ENCODE data around the gene ALKBH3. TPM values are rescaled to one million over a fixed set of nuclear protein-coding genes. Genes with fewer than 3 reads are reported as not detected.

The ALKBH3 gene
- total RNA-seq, 1 donor from 2014 or later = 27.7 TPM

DNA sequence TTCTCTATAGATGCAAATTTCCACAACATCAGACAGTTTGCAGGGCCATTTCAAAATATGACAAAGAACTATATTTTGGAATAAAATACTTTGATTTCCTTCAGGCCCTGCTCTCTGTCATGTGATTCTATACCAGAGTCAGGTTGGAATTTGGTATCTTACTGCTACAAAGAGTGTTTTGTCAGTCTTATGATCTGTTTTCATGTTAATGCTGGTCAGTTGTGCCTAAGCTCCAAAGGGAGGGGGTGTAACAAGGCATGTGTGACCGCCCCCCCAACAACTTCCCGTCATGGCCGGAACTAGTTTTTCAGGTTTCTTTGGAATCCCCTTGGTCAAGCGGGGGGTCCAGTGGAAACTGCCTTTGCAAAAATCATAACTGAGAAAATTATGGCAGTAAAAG is 76.9 kb downstream of the ALKBH3 start:
- Histone ChIP-seq H3K4me3 (no peak overlapping the region), H3K27ac (no peak overlapping the region), H3K4me1 (no peaks in the 10 kb centered on the region), H3K9me3 (no peaks in the 10 kb centered on the region), H3K27me3 (no peaks in the 10 kb centered on the region), H3K36me3 (no peaks in the 10 kb centered on the region)
- DNase-seq (no peak), ATAC-seq (no peak)
- intact Hi-C loops (cut with DNase I) = no loop called here
- TF ChIP-seq, protein P1, sequence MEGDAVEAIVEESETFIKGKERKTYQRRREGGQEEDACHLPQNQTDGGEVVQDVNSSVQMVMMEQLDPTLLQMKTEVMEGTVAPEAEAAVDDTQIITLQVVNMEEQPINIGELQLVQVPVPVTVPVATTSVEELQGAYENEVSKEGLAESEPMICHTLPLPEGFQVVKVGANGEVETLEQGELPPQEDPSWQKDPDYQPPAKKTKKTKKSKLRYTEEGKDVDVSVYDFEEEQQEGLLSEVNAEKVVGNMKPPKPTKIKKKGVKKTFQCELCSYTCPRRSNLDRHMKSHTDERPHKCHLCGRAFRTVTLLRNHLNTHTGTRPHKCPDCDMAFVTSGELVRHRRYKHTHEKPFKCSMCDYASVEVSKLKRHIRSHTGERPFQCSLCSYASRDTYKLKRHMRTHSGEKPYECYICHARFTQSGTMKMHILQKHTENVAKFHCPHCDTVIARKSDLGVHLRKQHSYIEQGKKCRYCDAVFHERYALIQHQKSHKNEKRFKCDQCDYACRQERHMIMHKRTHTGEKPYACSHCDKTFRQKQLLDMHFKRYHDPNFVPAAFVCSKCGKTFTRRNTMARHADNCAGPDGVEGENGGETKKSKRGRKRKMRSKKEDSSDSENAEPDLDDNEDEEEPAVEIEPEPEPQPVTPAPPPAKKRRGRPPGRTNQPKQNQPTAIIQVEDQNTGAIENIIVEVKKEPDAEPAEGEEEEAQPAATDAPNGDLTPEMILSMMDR (IDR thresholded peaks at IDR 0.05) = no peak

DNA sequence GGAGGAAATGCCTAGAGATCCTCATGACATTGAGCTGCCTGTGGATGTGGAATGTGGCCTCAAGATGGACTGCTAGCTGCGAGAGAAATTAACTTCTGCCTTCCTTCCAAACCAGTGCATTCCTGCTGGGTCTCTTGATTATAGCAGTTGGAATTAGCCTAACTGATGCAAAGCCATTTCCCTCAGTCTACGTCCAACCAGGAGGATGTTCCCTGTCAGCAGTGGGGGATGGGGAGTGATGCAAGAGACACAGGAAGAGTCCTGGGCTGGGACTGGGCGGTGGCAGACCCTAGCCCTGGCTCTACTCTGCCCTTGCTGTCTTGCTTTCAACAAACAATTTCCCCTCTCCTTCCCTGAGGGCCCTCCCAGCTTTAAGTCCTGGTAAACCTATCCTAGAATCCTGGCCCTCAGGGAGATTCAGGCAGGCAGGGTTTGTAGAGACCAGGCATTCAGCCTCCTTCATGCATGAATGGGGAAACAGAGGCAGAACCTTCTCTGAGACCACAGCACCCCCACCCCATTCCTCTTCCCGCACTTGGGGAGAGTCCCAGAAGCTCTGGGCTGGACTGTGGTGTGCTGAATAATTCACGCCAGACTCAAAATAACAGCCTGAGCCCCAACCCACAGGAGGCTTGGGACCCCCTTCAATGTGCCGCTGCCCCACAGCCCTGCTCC is 78.8 kb downstream of the ALKBH3 start:
- Histone ChIP-seq H3K4me1 (peaks cover 5% of the 10 kb centered on the region), H3K27me3 (no peaks in the 10 kb centered on the region), H3K4me3 (no peak overlapping the region), H3K27ac (no peak overlapping the region), H3K36me3 (no peaks in the 10 kb centered on the region), H3K9me3 (no peaks in the 10 kb centered on the region)
- intact Hi-C loops (cut with DNase I) = no loop called here
- peak; percentile 25 for ATAC-seq
- no peak for DNase-seq
- TF ChIP-seq, protein P1 (IDR thresholded peaks at IDR 0.05) = no peak

DNA sequence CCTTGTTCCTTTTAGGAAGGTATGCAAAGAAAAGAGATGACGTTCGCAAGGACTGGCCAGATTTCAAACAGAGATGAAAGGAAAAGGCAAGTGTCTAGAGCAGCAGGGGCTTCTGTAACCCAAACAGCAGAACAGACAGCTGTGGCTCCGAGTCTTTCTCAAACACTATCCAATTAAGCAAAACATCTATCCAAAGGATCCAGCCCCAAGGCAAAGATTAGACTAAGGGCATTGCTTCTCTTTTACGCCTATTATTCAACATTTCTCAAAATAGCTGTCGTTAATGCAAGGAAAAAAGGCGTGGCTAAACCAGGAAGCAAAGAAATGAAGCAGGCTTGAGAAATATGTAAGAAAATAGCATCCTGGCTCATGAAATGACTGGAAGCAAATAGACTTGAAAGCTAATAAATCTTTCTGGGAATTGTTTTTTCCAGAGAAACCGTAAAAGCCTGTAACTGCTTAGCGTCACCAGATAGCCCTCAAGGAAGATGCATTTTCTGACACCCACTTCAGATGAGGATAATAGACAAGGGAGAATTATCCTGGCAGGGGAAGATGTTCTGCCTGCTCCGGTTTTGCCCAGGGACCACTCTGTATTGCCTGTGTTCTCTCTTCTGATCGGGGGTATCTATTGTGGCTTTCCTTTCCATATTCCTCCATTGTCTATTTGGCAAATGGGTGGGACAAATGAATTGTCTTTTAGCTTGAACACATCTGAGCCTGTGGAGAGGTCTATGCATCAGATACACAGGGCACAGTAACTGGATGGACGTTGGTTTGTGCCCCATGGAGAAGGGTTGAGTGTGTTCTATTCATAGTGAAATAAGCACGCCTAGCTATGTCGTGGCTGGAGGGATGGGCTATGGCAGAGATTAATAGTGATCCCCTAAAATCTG is 82.0 kb downstream of the ALKBH3 start:
- DNase-seq = no peak
- no peaks in the 10 kb centered on the region for H3K27me3 ChIP-seq
- H3K4me3 ChIP-seq = no peak overlapping the region
- peaks cover 5% of the 10 kb centered on the region for H3K4me1 ChIP-seq
- TF ChIP-seq, protein P1 (IDR thresholded peaks at IDR 0.05) = no peak
- intact Hi-C loops (cut with DNase I) = no loop called here
- no peaks in the 10 kb centered on the region for H3K9me3 ChIP-seq
- H3K36me3 ChIP-seq = no peaks in the 10 kb centered on the region
- peak overlapping the region; percentile 8 for H3K27ac ChIP-seq
- no peak for ATAC-seq

DNA sequence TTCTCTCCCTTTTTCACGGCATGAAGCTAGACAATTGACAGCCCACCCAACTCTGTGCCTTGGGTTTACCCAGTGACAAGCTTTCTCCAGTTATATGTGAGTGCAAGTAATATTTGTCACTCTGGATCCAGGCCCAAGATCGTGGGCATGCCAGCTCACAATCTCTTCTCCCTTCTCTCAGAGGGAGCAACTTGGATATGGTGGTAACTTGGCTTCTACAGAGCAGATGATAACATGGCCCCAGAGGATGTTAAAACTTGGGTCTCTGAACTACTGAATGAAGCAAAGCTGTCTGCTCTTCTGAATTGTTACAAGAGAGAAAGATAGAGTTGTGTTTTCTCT is 82.6 kb downstream of the ALKBH3 start:
- ATAC-seq (no peak), DNase-seq (no peak)
- Histone ChIP-seq H3K27ac (no peak overlapping the region), H3K4me3 (no peak overlapping the region), H3K36me3 (no peaks in the 10 kb centered on the region), H3K9me3 (no peaks in the 10 kb centered on the region), H3K4me1 (peaks cover 5% of the 10 kb centered on the region), H3K27me3 (no peaks in the 10 kb centered on the region)
- intact Hi-C loops (cut with DNase I) = no loop called here
- TF ChIP-seq, protein P1 (IDR thresholded peaks at IDR 0.05) = no peak

DNA sequence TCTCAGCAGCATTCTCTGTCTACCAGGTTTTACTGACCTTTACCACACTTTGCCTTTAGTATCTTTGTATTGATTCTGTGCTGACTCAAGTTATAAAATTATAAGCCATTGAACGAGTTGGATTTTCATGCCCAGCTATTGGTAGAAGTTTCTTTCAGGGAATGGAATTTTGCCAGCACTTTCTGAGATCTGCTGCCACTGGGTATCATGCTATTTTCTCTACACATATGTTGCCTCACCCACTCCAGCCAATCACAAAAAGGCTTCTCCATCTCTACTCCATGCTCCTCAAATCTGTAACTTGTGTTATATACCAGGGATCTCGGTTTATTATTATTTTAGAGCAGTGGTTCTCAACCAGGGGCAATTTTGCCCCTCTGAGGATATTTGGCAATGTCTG is 87.0 kb downstream of the ALKBH3 start:
- no peaks in the 10 kb centered on the region for H3K9me3 ChIP-seq
- H3K27ac ChIP-seq = no peak overlapping the region
- no peaks in the 10 kb centered on the region for H3K36me3 ChIP-seq
- intact Hi-C loops (cut with DNase I) = no loop called here
- ATAC-seq (no peak), DNase-seq (no peak)
- peaks cover 9% of the 10 kb centered on the region for H3K4me1 ChIP-seq
- H3K4me3 ChIP-seq = no peak overlapping the region
- TF ChIP-seq, protein P1 (IDR thresholded peaks at IDR 0.05) = no peak
- H3K27me3 ChIP-seq = no peaks in the 10 kb centered on the region
